Measurements from ENCODE around the gene GOLGA2. TPM values are rescaled to one million over a fixed set of nuclear protein-coding genes. Genes with fewer than 3 reads are reported as not detected.
"Not testable (repeated sequence)": the region's sequence is repeated elsewhere in the genome, so short reads cannot be mapped to it uniquely, and the experiment has no call there.

GOLGA2 gene
- total RNA-seq, 2 donors from 2014 or later = 88.6 to 92.2 TPM

DNA sequence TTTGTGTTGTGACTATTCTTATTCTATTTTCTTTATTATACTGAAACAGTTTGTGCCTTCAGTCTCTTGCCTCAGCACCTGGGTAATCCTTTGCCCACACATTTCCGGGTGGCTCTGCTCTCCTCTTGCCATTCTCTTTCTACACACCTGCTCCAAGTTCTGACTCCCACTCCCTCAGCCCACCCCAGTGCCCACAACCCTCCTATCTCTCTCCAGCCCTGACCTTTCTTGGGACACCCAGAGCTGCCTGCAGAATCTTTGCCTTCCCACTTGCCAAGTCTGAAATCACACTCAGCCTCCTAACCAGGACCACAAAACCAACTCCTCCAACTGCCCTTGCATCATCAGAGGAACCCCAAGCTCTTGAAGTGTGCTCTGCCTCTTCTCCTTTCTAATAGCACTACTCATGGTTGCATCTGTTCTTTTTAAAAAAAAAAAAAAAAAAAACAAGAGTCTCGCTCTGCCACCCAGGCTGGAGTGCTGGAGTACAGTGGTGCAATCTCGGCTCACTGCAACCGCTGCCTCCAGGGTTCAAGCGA lies 4.3 kb upstream of the GOLGA2 start:
- H3K27me3 ChIP-seq = no peaks in the 10 kb centered on the region
- no peaks in the 10 kb centered on the region for H3K9me3 ChIP-seq
- no peak overlapping the region for H3K27ac ChIP-seq
- peaks cover 7% of the 10 kb centered on the region for H3K4me1 ChIP-seq
- intact Hi-C loops (cut with DNase I) = no loop called here
- no peaks in the 10 kb centered on the region for H3K36me3 ChIP-seq
- no peak overlapping the region for H3K4me3 ChIP-seq
- H3K9ac ChIP-seq (ENCODE audit: low read depth in 2 of 2, low read length in 2 of 2) = no peak overlapping the region
- no peak for DNase-seq
- TF ChIP-seq, protein P1, sequence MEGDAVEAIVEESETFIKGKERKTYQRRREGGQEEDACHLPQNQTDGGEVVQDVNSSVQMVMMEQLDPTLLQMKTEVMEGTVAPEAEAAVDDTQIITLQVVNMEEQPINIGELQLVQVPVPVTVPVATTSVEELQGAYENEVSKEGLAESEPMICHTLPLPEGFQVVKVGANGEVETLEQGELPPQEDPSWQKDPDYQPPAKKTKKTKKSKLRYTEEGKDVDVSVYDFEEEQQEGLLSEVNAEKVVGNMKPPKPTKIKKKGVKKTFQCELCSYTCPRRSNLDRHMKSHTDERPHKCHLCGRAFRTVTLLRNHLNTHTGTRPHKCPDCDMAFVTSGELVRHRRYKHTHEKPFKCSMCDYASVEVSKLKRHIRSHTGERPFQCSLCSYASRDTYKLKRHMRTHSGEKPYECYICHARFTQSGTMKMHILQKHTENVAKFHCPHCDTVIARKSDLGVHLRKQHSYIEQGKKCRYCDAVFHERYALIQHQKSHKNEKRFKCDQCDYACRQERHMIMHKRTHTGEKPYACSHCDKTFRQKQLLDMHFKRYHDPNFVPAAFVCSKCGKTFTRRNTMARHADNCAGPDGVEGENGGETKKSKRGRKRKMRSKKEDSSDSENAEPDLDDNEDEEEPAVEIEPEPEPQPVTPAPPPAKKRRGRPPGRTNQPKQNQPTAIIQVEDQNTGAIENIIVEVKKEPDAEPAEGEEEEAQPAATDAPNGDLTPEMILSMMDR (IDR thresholded peaks at IDR 0.05) = no peak

DNA sequence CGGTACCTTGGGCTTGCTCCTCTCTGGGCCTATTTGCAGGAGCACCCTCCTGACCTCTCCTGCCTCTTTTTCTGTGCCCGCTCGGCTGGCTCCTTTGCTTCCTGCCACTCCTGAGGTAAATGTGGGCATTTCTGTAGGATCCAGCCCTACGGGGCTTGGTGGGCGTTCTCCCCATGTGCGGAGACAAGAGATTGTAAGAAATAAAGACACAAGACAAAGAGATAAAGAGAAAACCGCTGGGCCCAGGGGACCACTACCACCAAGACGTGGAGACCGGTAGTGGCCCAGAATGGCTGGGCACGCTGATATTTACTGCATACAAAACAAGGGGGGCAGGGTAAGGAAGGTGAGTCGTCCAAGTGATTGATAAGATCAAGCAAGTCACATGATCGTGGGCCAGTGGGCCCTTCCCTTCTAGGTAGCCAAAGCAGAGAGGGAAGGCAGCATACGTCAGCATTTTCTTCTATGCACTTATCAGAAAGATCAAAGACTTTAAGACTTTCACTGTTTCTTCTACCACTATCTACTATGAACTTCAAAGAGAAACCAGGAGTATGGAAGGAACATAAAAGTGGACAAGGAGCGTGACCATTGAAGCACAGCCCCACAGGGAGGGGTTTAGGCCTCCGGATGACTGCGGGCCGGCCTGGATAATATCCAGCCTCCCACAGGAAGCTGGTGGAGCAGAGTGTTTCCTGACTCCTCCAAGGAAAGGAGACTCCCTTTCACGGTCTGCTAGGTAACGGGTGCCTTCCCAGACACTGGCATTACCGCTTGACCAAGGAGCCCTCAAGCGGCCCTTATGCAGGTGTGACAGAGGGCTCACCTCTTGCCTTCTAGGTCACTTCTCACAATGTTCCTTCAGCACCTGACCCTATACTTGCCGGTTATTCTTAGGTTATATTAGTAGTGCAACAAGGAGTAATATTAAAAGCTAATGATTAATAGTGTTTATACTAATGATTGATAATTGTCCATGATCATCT lies 3.6 kb upstream of the GOLGA2 start:
- H3K9me3 ChIP-seq; intact Hi-C loops (cut with DNase I); H3K9ac ChIP-seq (ENCODE audit: low read depth in 2 of 2, low read length in 2 of 2); H3K27me3 ChIP-seq; H3K36me3 ChIP-seq; DNase-seq; H3K27ac ChIP-seq; H3K4me3 ChIP-seq; H3K4me1 ChIP-seq: not testable (repeated sequence)

DNA sequence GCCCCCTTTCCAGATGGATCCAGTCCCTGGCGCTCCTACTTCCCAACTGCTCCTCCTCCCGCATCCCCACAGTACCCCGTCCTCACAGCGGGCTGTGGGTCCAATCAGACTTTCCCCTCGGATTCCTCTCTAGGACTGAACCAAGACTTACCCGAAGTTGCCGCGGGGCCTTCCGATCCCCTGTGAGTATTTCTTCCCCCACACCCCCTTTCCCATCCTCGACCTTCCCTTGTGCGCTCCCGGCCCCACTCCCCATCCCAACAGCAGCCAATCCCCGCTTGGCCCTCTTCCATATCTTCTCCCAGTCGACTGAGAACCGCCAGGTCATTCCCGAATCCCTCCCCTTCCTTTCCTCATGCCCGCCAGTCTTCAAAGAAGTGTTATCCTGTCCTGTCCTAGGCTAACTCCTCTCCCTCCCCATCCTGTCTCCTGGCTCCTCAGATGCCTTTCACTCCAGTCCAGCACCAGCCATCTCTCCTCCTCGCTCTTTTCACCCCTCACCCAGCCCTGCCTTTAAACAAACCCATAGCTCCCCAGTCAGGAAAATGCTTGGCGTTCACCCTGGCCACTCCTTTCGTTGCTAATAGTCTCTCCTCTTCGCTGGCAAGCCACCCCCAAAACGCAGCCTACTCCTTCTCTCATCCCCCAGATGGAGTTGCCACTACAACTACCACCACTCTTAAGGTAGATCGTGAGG lies 915 bp upstream of the GOLGA2 start:
- Histone ChIP-seq H3K4me1 (peaks cover 7% of the 10 kb centered on the region), H3K27me3 (no peaks in the 10 kb centered on the region), H3K27ac (peak overlapping the region; percentile 69), H3K36me3 (peaks cover 9% of the 10 kb centered on the region), H3K4me3 (peak overlapping the region; percentile 58), H3K9ac (ENCODE audit: low read depth in 2 of 2, low read length in 2 of 2) (peak overlapping the region; percentile 75 to 94), H3K9me3 (no peaks in the 10 kb centered on the region)
- intact Hi-C loops (cut with DNase I) = no loop called here
- peak; percentile 54 for DNase-seq
- TF ChIP-seq, protein P1 (IDR thresholded peaks at IDR 0.05) = no peak

DNA sequence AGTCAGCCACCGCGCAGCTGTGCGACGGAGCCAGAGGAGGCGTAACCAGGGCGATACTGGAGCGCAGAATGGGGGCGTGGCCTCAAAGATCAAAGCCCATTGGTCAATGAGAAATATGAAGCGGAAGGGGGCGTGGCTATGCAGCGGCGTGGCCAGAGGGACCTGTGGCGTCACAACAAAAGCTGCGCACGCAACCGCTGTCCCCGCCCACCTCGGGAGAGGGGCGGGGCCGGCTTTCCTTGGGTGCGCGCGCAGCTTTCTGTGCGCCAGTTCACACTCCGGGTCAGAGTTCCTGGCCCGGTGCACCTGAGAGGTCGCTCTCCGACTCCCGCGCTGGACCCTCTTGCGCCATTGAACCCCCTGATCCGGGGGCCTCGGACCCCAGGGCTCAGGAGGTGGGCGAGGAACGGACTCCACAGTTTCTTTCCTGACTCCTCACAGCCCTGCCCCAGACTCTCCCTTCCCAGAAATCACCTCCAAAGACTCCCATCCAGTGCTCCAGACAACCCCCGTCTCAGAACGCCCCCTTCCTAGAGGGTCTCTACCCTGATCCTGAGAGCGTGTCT lies 284 bp upstream of the GOLGA2 start, which contains the start of gene SWI5:
SWI5 (plus strand) TSS at position 269 of the 566 bp plus-strand sequence.
- peak within 1 kb of the TSS; percentile 58 for H3K4me3 ChIP-seq
- intact Hi-C loops (cut with DNase I) = no loop called here
- H3K36me3 ChIP-seq = peaks cover 9% of the 10 kb centered on the region
- peaks cover 7% of the 10 kb centered on the region for H3K4me1 ChIP-seq
- peak within 1 kb of the TSS; percentile 94 to 98 for H3K9ac ChIP-seq (ENCODE audit: low read depth in 2 of 2, low read length in 2 of 2)
- peak within 1 kb of the TSS; percentile 69 for H3K27ac ChIP-seq
- H3K9me3 ChIP-seq = no peaks in the 10 kb centered on the region
- TF ChIP-seq, protein P1 (IDR thresholded peaks at IDR 0.05) = no peak
- peak; percentile 100 for DNase-seq
- H3K27me3 ChIP-seq = no peaks in the 10 kb centered on the region

DNA sequence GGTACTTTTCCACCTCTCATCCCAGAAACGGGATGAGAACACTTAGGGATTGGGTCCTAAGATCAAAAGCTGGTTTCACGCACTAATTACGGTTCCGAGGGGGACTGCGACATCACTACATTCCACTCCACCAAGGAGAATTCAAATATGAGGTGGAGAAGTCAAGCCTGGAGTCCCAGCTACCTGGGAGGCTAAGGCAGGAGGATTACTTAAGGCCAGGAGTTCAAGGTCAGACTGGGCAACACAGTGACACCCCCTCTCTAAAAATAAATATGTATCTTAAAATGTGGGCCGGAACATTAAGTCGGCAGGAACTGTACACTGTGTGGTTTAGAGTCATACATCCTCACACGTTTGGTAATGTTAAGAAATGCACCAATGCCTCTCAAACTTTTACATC lies 1.6 kb downstream of the GOLGA2 start:
- H3K9ac ChIP-seq (ENCODE audit: low read depth in 2 of 2, low read length in 2 of 2) = no peak overlapping the region
- no peaks in the 10 kb centered on the region for H3K9me3 ChIP-seq
- intact Hi-C loops (cut with DNase I) = no loop called here
- peaks cover 9% of the 10 kb centered on the region for H3K36me3 ChIP-seq
- no peak for DNase-seq
- H3K4me1 ChIP-seq = peaks cover 7% of the 10 kb centered on the region
- no peak overlapping the region for H3K27ac ChIP-seq
- no peaks in the 10 kb centered on the region for H3K27me3 ChIP-seq
- TF ChIP-seq, protein P1 (IDR thresholded peaks at IDR 0.05) = no peak
- H3K4me3 ChIP-seq = no peak overlapping the region
